Measurements from ENCODE around the gene NMRK2.

DNA sequence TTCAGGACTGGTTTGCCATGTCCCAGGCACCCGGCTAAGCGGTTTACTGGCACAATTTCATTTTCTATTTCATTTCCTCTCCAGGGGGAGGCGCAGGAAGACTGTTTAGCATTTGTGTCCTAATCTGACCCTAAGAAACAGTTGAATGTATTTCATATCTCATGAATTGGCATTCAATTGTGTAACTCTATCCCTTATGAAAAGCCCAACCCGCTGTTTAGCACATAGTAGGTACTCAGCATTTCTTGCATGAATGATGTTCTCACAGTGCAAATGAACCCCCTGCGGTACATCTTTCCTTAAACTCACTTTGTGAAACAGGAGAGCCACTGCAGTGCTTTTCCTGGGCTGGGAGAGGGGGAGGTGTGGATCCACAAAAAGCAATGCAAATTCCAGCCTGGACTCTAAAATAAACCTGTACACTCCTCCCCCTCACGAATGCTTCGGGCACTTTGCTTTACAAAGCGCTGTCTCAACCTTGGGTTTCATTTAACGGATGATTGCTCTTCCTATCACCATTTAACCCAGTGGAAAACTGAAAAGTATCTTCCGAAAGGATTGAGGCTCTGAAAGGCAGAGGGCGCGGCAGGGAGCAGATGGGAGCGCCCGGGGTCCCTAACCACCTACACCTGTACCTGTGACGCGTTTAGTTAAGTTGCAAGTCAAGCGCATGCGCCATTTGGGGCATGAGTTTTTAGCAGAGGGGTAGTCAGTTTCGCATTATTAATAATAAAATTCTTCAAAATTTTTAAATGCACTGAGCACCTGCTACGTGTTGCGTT lies 53.6 kb downstream of the NMRK2 start:
- TF ChIP-seq, protein P1, sequence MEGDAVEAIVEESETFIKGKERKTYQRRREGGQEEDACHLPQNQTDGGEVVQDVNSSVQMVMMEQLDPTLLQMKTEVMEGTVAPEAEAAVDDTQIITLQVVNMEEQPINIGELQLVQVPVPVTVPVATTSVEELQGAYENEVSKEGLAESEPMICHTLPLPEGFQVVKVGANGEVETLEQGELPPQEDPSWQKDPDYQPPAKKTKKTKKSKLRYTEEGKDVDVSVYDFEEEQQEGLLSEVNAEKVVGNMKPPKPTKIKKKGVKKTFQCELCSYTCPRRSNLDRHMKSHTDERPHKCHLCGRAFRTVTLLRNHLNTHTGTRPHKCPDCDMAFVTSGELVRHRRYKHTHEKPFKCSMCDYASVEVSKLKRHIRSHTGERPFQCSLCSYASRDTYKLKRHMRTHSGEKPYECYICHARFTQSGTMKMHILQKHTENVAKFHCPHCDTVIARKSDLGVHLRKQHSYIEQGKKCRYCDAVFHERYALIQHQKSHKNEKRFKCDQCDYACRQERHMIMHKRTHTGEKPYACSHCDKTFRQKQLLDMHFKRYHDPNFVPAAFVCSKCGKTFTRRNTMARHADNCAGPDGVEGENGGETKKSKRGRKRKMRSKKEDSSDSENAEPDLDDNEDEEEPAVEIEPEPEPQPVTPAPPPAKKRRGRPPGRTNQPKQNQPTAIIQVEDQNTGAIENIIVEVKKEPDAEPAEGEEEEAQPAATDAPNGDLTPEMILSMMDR (IDR thresholded peaks at IDR 0.05) = peak; percentile 56 to 77 (median 69)
- peak in 1 of 2 donors; percentile 4 for TF ChIP-seq POLR2A (IDR thresholded peaks at IDR 0.05)

All from uterus (tissue), 2 donors.